SW 1271 (cell line): ENCODE measurements around the gene CDH23.
A peak's percentile ranks its signal among the peaks of the same experiment; 100 is the strongest.

Experiments used
- DNase-seq, 2 experiments: peaks; one replicate each; lab custom pipeline; 2025; lab: John Stamatoyannopoulos, UW

Gene CDH23

DNA sequence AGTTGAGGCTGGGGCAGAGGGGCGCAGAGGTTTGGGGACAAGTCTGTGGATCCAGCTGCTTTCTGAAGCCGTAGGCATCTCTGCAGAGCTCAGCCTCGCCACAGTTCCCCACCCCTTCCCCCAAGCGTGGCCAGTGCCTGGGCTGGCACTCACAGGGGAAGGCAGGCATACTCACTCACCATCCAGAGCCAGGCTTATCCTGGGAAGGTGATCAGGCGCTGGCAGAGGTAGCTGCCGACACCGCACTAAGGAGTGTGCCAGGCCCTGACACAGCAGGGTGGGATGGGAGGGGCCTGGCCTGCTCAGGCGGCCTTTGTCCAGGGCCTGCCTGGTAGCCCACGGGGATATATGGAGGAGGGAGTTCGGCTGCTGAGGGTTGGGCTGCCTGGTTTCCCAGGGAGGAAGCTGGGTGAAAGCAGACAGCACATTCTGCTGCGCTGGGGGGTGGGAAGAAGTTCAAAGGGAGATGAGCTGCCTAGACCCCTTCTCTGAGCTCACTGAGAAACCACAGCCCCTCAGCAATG lies 360.7 kb downstream of the CDH23 start:
- DNase-seq, result no peak

DNA sequence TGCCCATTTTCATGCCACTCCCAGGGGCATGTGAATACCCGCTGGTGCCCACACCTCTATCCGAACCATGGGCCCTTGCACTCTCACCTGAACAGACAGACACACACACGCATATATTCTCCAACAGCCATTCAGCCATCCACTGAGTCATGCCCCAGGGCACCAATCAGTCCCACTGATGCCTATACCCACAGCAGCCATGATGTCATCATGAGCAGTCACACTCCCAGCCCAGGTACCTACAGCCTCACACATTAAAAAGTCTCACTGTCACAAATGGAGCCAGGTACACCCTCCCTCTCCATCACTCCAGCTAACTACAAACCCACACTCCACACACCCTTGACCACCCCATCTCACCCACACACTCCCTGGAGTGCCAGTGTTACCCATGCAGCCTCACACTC lies 364.4 kb downstream of the CDH23 start:
- DNase-seq, result no peak

DNA sequence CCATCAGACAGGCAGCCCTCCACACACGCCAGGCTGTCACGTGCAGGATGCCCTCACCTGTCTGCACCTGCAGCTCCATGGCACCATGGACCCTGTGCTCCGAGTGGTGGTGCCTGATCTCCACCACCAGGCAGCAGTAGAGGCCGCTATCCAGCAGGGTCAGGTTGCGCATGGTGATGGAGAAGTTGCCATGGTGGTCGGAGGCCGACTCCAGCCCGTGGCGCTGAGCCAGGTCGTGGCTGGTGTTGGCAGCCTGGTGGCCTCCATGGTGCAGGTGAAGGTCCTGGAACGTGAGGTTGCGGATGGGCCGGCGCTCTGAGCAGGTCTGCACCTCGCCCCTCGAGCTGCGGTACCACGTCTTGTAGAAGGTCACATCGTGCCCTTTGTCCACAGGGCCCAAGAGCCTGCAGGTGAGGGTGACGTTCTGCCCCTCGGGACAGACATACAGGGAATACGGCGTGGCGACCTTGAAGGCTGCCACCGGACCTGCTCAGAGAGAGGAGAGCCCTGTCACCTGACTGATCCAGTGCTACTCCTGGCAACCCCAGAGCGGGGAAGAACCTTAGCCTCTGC lies 364.9 kb downstream of the CDH23 start:
- DNase-seq, result no peak

DNA sequence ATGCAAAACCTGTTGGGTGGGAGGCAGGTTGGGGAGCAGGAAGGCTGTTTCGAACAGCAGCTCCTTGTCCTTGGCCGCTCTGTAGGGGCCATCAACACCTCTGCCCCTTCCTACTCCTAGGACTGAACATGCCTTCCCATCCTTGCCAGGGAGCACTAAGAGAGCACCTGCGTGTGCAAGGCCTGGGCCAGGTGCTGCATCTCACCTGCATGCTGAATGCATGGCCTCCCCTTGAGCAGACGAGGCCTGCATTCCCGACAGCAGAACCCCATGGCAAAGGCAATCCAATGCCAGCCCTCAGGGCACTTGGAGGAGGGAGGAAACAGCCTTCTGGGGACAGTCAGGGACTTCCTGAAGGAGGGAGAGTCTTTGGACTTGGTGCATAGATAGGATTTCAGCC lies 365.6 kb downstream of the CDH23 start:
- no peak for DNase-seq

DNA sequence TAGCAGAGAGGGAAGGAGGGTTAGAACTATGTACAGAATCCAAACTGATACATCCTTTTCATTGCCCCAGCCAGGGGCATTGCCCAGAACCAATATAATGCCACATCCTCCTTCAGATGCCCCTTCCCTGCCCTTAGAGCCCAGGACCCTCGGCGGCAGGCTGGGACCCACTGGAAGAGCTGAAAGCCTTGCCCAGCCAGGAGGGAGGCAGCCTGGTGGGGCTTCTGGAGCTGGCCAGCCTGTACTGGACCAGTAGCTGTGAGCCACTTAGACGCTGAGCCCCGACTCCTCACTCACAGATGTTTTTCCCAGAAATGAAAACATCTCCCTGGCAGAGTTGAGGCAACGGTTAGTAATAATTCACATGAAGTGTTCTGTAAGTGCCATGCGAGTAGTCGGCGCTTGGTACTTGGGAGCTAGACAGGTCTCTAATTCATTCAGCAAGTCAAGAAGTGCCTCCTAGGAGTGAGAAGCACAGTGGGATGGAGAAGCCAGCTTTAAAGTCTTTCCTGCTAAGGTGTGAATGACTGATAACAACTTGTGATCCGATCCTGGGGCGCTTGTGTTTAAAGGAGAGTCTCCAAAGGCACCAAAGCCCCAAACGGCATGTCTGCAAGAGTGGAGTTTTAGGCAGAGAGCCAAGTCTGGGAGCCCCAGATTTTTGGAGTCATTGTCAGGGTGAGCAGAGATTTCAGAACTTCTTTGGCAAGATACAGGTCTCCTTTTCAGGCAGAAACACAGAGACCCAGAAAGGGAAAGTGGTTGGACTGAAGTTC lies 366.8 kb downstream of the CDH23 start:
- no peak for DNase-seq

DNA sequence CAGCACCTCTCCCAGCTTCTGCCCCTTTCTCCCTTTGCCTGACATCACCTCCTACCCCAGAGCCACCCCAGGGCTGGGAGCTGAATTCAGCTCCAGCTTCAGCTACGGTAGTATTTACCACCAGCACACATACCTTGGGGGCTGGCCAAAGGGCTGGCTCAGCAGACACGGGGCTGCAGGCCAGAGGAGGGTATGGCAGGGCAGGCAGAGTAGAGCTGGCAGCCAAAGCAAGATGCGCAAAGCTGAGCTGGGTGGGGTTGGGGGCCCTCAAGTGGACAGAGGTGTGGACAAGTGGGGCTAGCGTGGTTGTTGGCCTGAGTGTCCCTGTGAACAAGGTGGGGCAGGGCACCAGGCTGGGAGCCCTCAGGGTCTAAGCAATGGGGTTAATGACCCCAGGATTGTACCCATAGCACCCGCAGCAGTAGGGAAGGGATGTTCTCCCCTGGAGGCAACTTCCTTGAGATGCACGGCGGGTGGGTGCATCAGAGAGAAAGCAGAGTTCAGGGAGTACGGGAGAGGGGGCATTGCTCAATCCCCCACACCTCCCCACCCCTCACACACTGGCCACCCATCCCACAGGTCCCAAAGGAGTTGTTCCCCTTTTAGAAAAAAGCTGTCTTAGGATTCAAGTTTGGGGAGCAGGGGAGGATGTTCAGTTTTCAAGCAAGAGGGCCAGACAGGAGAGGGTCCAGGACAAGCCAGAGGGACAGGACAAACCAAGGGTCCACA lies 368.6 kb downstream of the CDH23 start:
- DNase-seq, result no peak

DNA sequence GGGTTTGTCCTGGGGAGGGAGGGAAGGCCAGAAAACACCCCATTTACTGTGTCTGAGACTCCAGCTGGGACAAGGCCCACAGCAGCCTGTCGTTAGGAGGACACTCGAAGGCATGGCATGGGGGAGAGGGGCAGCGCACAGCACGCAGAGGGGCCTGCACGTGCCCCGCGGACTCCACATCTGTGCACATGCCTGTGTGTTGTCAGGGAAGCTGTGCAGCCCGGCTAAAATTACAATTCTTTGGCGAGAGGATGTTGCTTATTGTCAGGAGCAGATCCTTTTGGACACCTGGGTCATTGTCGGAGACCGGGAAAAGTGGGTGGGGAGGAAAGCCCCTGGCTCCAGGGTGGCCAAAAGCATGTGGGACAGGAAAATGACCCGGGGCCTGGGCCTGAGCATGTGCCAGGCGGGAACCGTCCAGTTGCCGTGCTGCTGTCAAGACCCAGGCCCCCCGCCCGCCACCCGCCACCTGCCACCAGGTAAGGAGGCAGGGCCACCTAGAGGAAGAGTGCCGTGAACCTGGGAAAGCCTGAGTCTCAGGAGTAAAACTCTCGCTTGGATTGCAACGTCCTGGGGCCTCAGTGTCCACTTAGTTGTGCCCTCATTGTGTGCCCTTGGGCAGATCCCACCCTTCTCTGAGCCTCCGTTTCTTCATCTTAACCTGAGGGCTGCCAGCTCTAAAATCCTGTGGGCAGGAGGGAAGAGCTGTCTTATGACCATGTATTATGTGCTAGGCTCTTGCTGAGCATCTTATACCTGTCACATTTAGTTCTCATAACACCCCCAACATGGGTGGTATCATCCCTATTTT lies 369.4 kb downstream of the CDH23 start:
- no peak for DNase-seq

DNA sequence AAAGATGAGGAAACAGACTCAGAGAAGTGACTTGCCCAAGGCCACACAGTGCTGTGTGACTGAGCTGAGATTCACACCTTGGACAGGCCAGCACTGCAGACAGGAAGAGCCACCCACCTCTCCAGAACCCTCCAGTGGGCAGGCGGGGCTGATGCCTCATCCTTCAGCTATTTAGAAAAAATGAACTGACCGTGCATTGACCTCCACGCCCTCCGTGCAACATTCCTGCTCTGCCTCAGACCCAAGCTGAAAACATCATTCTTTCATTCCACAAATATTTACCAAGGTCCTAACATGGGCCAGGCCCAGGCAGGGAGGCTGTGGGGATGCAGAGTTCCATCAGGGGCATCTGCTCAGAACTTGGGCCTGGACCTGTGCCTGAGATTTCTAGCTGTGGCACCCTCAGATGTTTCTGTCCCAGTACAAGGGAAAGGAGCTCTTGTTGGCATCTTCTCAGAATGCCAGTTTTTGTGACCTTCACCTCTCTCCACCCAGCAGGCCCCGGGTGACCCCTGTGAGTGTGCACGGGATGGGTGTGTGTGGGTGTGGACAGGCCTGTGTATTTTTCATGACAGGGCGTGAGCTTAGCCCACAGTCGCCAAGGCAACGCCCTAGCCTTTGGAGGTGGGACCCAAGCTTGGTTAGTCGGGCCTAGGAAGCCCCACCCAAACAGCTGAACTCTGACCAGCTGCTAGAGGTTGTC lies 370.1 kb downstream of the CDH23 start:
- DNase-seq, result peak; percentile 72 to 92

DNA sequence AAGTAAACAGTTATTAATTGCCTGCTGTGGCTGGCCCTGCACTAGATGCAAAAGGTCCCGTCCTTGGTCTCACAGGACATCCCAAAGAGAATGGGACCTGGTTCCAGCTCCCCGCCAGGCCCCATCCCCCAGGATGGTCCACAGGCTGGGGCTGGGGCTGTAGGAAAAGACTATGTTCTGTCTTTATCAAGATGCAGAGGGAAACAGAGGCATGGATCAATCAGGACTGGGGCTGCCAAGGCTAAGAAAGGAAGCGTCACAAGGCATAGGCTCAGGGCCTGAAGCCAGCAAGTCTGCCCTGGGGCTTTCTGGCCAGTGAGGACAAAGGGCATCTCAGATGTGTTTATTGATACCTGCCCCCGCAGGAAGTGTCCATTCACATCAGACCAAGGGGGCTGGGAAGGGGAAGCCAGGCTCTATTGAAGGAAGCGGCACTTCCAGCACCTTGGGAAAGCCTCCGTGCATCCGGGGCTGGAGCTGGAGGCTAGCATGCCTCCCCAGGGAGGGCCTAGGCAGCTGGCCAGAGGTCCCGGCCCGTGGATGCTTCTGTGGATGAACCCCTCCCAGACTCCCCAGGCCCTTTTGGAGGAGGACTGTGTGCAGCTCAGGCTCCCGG lies 370.8 kb downstream of the CDH23 start:
- DNase-seq, result peak in 1 of 2 experiments; percentile 63

DNA sequence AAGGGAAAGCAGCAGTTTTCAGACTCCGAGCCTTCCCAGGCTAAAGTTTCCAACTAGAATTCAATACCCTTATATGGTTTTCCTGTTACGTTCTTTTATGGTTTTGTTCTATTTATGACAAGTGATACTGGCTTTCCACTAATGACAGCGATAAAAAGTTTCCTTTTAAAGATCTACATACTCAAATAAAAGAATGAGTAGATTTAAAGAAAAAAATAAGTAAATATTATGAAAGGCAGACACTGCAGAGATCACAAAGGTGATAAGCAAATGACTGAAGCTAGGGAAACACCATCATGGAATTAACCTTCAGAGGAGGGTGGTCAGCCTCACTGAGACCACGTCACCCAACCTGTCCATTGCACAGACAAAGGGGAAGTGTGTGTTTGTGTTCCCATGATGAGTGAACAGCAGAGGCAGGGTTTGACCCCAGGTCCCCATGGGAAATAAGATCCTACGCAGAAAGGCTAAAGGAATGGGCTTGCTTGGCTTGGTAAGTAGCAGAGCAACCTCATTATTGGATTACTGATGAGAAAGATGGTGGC lies 372.6 kb downstream of the CDH23 start:
- no peak for DNase-seq

DNA sequence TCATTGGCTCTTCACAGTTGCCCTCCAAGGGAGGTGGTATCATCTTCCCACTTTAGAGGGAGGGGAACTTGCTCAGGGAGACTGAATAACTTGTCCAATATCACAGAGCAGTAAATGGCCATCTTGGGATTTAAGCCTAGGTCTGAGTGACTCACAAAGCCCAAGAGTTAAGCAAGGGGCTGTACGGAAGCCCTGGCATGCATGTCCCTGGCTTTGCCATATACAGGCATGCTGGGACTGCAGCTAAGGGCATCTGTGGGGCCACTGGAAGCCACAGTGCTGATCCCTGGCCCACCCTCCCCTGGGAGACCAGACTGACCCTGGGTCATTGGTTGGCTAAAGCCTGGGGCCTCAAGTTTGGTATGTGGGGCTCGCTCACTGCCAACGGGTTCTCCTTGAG lies 373.5 kb downstream of the CDH23 start:
- no peak for DNase-seq

DNA sequence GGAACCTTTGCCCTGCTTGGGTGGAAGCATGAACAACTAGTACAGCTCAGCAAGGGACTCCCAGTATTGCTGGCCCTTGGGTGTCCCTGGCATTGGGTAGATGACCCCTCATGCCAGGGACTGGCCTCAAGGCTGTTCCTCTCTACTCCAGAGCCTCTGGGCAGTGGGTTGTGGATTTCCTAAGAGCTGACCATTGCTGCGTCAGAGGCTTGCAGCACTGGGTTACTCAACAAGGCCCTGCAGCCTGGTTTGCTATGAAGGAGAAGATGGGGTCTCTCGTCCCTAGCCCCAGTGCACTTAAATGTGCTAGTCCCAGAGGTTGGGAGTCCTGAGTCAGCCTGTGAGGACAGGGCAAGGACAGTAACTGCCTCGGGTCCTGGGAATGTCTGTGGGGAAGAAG lies 374.1 kb downstream of the CDH23 start:
- no peak for DNase-seq

DNA sequence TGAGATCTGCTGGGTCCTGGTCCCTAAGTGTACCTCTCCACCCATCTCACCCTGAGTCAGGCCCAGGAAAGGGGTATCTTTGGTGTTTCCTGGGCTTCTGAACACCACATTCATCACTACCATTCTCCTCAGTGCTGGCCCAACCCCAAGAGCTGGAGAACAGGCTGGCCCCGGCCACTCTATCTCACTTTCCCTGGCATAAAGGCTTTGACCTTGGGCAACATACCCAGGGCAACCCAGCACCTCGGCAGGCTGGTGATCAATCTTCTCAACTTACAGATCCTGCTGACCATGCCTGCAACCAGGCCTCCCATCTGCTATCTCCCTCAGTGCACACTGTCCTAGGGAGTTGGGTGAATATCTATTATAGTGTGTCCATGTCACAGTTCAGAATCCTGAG lies 374.5 kb downstream of the CDH23 start:
- DNase-seq, result no peak

DNA sequence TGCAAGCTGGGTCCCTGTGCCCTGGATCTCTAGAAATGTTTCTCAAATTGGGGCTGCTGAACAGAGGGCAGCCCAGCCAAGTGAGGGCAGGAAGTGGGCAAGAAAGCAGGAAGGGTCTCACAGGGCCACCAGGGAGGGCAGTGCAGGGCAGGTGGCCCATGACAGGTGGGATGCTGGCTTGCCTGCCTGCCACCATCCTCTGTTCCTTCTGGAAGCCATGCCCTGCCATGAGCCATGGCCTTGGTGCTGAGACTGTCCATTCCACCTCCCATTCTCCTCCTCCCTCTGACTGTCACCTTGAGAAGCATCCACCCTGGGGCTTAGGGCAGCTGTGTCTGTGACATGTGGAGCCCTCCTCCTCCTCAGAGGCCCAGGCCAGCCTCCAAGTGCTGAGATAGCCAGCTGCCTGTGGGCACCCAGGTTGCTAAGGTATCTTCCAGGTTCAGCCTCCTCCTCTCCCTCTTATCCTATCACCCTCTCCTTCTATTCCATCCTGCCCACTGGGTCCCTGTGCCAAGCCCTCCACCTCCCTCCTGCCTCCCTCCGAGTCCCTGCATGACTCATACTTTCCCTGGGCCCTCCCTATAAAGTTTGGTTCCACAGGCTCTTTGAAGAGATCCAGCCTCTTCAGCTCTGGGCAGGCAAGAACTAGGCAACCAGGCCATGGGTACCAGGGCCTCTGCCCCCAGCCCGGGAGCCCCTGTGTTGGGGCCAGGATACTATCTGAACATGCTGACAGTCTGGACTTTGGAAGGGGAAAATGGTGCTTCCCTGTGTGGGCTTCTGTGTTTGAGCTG lies 375.3 kb downstream of the CDH23 start:
- DNase-seq, result peak; percentile 25 to 56

DNA sequence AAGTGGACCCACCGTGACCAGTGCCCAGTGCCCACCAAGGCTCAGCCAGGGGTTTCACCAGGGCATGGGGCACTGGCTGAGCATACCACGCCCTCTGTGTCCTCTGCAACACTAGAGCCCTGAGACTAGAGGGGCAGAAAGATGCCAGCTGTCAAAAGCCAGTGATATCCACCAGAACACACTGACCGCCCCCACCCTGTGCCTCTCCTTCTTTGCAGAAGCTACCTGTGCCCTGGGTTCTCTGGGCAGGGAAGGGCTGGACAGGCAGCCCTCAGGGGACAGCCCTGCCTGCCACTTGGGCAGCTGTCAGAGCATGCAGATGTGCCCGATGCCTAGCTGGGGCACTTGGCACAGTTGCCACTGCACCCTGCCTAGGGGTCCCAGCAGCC lies 376.1 kb downstream of the CDH23 start:
- no peak for DNase-seq

DNA sequence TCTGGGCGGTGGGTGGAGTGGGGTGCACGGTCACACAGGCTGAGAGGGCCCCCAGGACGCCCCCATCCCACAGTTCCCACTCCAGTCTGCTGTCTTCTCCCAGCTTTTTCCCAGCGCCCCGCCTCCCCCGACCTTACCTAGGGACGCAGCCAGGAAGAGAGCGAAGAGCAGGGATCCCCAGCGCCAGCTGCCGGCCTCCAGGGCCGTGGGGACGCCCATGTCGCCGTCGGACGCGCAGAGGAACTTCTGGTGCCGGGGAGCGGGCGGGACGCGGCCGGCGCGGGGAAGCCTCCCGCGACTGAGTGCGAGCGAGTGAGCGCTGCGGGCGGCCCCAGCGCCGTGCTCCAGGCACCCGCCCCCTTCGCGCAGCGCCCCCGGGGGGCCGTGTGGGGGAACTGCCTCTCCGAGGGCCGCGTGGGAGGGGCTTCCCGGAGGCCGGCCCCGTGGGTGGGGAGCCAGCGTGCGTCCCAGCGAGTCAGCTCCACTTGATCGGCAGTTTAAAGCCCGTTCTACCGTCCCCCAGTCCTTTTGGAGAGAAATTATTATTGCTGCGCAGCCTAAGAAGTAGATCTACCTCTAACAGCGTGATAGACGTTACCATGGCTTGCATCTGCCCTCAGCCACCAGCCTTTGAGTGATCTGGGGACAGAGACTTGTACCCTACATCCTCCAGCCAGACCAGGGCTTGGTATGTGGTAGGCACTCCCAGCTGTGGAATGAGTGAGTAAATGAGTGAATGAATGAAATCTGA lies 376.7 kb downstream of the CDH23 start, which contains the start of gene VSIR:
VSIR (minus strand) TSS at position 300 of the 751 bp plus-strand sequence; CDS start at position 219, 81 bp downstream.
- peak in 1 of 2 experiments; percentile 63 for DNase-seq

DNA sequence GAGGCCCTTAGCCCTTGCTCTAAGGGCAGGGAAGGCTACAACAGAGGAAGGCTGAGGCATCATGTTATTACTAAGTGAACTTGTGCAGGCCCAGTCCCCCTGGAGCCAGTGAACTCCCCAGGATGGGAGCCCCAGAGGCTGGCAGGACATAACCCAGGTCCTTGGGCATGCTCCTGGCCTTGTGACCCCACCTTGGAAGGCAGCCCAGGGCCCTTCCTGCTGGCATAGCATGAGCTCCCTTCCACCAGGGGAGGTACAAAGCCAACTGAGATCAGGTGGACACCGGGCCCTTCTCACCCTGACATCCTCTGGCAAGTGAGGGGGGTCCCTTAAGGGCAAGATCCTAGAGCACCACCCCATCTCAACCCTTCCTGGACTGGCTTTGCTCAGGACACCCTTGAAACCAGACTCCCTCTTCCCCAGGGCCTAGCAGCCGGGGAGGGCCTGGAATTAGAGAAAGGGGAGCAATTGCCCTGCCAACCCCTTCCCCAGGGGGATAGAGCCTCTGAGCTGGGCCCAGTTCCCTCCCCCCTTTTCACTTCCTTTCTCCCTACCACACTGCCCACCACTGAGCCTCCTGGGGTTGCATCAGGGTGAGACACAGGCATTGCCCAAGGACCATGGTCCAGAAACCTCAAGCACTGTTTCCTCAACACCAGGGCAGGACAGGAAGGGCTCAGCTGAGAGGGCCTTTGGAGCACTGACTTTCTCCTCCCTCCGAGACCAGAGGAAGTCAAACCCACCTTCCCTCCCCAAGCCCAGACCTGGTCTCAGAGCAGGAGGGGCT lies 378.4 kb downstream of the CDH23 start:
- DNase-seq, result no peak

DNA sequence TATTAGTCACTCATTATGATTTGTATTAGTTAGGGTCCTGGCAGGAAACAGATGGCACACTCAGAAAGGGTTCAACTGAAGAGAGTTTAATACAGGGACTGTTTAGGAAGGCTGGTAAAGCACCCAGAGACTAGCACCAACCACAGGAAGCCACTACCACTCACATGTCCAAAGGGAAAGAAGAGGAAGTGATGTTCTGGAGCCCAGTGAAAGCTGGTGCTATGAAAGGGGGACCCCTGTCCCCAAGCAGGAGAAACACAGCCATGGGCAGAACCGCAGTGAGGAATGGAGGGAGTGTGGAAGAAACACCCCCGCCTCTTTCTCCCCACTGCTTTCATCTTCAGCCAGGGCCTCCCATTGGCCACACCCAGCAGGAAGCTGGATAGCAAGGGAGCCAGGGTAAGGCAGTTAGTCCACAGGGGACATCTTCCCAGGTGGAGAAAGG lies 379.8 kb downstream of the CDH23 start:
- DNase-seq, result no peak
